ENCODE measurements around the gene DERL3.

The DERL3 gene

GRCh38 chr22:23834793-23835483 is 3.9 kb downstream of the DERL3 start:
- TF ChIP-seq MAX (IDR thresholded peaks at IDR 0.05; ENCODE audit: low read depth, low read length) (no peak), MYC (IDR thresholded peaks at IDR 0.05; ENCODE audit: low read depth, low read length) (no peak), POLR2A (IDR thresholded peaks at IDR 0.05; ENCODE audit: extremely low read depth, insufficient read length) (no peak), CTCF (IDR thresholded peaks at IDR 0.05; ENCODE audit: low read depth, low read length) (no peak)
- DNase-seq (ENCODE audit: low read depth): no peak
- no peak overlapping the region for H3K4me3 ChIP-seq (ENCODE audit: low read depth, low read length)

- H3K4me3 ChIP-seq (ENCODE audit: low read depth, low read length): no peak overlapping the region
- DNase-seq (ENCODE audit: low read depth): no peak
- TF ChIP-seq CTCF (IDR thresholded peaks at IDR 0.05; ENCODE audit: low read depth, low read length) (no peak), POLR2A (IDR thresholded peaks at IDR 0.05; ENCODE audit: extremely low read depth, insufficient read length) (no peak), MAX (IDR thresholded peaks at IDR 0.05; ENCODE audit: low read depth, low read length) (no peak), MYC (IDR thresholded peaks at IDR 0.05; ENCODE audit: low read depth, low read length) (no peak)
Measured at GRCh38 chr22:23834406-23834792, 4.4 kb downstream of the DERL3 start.

- no peak for DNase-seq (ENCODE audit: low read depth)
- no peak for TF ChIP-seq POLR2A (IDR thresholded peaks at IDR 0.05; ENCODE audit: extremely low read depth, insufficient read length)
- no peak for TF ChIP-seq CTCF (IDR thresholded peaks at IDR 0.05; ENCODE audit: low read depth, low read length)
- no peak for TF ChIP-seq MAX (IDR thresholded peaks at IDR 0.05; ENCODE audit: low read depth, low read length)
- TF ChIP-seq MYC (IDR thresholded peaks at IDR 0.05; ENCODE audit: low read depth, low read length): no peak
- H3K4me3 ChIP-seq (ENCODE audit: low read depth, low read length): no peak overlapping the region
Measured at GRCh38 chr22:23833911-23834317, 4.9 kb downstream of the DERL3 start.

GRCh38 chr22:23833017-23833751 is 5.6 kb downstream of the DERL3 start:
- DNase-seq (ENCODE audit: low read depth): no peak
- H3K4me3 ChIP-seq (ENCODE audit: low read depth, low read length): no peak overlapping the region
- TF ChIP-seq MAX (IDR thresholded peaks at IDR 0.05; ENCODE audit: low read depth, low read length) (no peak), POLR2A (IDR thresholded peaks at IDR 0.05; ENCODE audit: extremely low read depth, insufficient read length) (no peak), CTCF (IDR thresholded peaks at IDR 0.05; ENCODE audit: low read depth, low read length) (no peak), MYC (IDR thresholded peaks at IDR 0.05; ENCODE audit: low read depth, low read length) (no peak)

GRCh38 chr22:23832226-23833016 is 6.4 kb downstream of the DERL3 start:
- H3K4me3 ChIP-seq (ENCODE audit: low read depth, low read length): no peak overlapping the region
- TF ChIP-seq MAX (IDR thresholded peaks at IDR 0.05; ENCODE audit: low read depth, low read length): no peak
- no peak for TF ChIP-seq MYC (IDR thresholded peaks at IDR 0.05; ENCODE audit: low read depth, low read length)
- no peak for TF ChIP-seq POLR2A (IDR thresholded peaks at IDR 0.05; ENCODE audit: extremely low read depth, insufficient read length)
- TF ChIP-seq CTCF (IDR thresholded peaks at IDR 0.05; ENCODE audit: low read depth, low read length): no peak
- DNase-seq (ENCODE audit: low read depth): no peak

Data from NB4 (cell line).